ENCODE data around the gene ZNF750. TPM values are rescaled to one million over a fixed set of nuclear protein-coding genes. Genes with fewer than 3 reads are reported as not detected.

The ZNF750 gene
- polyA plus RNA-seq, 12 donors: 0.10 to 38.6 (median 0.24) TPM; not detected in 2

DNA sequence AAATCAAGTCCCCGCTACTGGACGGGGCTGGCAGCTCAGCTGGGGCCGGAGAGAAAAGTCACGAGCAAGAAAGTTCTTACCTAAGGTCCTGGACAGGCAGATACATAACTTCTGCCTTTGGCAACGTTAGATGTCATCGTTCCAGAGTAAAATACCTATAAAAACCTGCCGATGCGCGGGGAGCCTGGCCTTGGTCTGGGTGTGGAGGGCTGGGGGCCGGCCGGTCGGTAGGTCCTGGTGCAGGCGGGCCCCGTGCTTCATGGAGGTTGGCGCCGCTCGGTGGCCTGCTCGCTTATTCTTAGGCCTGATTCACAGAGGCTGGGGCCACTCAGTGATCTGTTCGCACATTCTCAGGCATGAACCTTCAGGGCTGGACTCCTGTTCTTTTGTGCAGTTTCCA, 33.7 kb upstream of the ZNF750 start:
- no peak for DNase-seq

DNA sequence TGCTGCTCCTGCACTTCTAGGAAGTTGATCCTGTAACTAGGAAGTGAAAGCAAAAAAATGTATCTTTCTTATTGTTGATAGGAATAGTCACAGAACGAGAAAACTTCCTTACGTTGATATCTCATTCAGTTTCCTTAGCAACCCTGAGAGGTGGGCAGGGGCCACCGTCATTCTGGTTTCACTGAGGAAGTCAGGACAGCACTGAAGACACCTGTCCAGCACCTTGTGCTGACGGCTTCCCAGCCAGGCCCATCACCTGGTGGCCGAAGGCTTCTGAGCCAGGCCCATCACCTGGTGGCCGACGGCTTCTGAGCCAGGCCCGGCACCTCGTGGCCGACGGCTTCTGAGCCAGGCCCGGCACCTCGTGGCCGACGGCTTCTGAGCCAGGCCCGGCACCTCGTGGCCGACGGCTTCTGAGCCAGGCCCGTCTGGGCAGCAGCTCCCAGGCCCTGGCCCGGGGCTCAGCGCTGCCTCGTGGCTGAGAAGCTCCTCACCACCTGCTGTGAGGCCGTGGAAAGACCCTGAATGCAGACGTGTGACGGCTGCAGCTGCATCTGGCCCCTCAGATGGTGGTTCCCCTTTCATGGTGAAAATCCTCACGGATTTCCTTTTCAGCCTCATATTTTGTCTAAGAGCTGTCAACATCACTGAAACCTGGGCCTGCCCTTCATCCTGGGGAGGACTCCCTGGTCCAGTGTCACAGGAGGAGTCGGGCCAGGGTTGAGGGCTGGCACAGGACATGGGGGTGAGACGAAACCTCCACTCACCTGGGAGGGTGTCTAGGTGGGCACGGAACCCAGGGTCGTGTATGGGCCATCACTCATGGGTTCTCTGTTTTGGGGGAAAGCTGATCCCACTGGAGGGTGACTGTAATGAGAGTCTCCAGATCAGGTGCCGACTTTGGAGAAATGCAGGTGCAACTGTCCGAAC, 33.0 kb upstream of the ZNF750 start:
- DNase-seq: no peak

DNA sequence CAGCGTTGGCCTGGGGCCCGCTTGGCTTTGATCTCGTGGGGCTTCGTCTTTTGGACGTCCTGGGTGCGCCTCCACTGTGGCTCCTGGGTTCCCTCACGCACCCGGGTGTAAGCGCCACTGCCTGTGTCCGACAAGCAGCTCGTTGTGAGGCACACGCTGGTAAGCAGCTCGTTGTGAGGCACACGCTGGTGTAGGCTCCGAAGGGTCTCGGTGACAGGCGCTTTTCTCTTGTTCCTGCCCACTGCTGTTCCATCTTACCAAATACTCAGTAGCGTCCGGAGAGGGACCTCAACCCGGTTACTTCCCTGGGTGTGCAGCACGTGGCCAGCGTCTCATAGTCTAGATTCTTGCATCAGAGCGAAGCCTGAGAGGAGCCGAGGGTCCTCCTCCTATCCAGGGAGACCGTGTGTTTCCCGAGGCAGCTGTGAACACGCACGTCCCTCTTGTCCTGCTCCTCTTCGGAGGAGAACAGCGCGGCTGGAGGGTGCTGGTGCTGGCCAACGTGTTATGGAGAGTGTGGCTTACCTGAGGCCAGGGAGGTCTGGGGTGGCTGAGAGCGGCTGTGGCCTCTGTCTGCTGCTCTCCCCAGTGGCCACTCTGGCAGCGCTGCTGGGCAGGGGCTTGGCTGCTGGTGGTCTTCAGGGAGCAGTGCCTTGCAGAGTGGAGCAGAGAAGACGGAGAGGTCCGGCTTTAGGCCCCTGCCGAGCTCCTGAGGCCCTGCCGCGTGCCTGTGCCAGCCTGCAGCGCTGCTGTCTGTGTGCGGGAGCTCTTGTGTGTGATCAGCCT, 32.1 kb upstream of the ZNF750 start:
- no peak for DNase-seq

DNA sequence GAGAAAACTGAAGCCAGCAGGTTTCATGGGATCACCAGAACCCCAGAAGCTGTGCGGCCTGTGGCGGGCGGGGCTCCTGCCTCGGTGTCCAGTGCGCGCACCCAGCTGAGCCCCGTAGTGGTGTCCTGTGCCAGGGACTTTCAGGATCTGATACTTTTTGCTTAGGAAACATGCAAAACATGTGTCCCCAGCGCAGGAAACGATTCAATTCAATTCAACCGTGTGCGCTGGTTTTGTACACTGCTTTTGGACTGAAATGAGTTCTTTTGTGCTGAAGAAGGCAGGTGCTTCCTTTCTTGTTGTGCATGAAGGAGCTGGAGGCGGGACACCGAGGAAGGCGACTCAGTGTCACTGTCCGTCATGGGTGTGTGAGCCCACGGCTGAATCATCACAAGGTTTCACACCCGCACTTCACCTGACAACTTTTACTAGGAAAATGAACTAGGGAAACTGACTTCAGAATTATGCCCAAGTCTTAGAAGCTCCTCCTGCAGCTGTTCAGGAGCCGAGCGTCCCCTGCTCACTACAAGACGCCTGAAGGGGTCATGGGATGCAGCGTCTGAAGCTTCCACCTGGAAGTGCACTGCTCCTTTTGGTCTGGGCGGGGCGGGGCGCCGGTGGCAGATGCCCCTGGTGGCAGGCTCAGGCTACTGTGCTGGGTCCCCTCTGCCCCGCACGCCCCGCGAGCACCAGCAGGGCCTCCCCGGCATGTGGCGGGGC, 31.4 kb upstream of the ZNF750 start:
- no peak for DNase-seq

DNA sequence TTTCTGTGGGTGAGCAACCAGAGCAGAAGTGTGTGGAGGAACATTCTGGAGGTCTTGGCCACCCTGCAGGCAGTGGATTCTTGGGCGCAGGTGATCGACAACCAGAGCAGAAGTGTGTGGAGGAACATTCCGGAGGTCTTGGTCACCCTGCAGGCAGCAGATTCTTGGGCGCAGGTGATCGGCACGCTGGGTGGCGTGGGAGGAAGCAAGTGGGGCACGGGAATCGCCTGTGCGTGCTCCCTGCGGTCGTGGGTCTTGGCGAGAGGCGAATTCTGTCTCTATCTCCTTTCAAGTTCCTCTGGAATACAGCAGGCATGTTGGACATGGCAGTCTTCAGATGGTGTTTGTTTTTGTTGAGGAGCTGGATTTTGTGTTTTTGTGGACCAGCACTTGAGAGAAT, 30.7 kb upstream of the ZNF750 start:
- no peak for DNase-seq

DNA sequence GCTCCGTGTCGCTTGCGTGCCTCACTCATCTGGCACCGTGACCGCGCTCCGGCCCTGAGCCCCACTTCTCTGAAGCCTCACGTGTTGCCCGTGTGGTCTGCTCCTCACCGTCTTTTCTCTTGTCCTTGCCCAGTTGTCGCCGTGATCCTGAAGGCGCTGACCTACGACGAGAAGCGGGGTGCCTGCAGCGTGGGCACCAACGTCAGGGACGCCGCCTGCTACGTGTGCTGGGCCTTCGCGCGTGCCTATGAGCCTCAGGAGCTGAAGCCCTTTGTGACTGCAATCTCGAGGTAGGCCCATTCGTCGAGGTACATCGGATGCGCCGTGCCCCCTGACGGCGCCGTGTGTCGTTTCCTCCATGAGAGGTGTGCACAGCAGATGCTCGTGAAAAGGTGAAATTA, 30.3 kb upstream of the ZNF750 start:
- no peak for DNase-seq

DNA sequence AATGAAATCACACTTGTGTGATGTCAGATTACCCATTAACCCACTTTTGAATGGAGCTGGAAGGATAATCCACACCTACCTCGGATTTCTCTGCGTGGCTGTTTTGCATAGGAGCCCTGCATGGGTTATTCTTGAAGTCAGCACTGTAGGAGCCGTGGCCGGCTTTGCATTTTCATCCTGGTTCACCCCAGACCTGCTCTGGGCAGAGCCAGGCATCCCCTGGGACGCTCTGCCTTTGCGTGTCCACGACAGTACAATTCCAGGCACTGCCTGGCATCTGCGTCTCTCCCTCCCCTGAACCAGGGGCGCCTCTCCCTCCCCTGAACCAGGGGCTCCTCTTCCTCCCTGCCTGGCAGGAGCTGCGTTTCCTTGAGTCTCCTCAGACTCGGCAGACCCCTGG, 29.7 kb upstream of the ZNF750 start:
- no peak for DNase-seq

DNA sequence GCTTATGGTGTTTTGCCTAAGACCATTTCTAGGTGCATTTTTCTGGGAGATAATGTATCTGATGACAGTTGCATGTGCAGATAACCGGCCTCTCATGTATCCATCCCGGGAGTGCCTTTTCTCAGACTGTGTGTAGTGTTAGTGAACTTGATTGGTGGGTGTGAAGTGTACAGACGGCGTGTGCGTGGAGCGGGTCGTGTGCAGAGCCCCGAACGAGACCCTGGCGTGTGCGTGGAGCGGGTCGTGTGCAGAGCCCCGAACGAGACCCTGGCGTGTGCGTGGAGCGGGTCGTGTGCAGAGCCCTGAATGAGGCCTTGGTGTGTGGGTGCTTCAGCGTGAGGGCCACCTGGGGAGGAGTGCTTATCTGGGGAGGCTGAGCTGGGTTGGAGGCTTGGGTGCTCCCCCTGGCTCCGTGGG, 28.9 kb upstream of the ZNF750 start:
- DNase-seq: no peak

DNA sequence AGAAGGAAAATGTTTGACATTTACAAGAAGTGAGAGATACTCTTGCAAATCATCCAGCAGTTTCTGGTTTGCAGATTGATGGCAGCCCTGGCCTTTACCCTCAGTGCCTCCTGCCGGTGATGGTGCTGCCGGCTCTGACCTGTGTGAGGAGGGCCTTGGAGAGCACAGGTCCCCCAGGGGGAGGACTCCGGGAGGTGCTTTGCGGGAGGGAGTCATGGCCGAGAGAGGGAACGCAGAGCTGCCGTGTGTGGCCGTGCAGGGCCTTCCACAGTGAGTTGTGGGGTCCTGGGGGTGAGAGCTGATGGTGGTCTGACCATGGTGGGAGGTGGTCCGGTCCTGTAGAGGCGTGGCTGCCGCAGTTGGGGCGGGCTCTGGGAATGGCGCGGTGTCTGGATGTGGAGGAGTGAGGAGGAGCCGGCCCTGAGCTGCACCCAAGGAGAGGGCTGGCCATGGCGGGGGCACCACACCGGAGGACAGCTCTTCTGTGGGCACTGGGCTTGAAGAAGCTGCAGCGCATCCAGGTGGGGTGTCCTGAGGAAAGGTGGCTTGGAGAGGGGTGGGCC, 28.0 kb upstream of the ZNF750 start:
- DNase-seq: no peak

DNA sequence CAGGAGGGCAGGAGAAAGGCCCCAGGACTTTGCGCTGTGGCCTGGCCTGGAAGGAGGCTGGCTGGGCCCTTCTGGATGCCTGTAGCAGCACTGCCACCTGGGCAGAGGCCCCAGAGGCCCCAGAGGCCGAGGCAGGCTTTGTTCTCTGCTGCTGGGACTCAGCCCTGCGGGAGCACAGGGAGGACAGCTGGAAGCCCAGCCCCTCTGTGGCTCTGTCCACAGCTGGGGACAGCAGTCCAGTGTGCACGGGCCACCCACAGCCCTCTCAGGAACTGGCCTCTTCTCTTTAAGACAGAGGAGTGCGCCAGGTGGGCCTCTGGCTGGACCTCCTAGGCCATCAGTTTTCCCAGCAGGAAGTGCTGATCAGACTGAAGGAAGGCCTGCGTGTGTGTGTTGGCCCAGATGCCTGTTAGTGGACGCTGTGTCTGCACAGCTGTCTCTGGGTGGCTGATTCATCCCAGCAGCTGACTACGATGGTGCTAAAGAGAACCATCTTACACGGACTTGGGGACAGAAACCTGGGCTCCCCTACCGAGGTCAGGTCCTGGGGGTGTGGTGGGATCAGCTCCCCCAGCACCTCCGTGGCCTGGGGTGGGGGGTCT, 26.9 kb upstream of the ZNF750 start:
- peak; percentile 75 for DNase-seq

DNA sequence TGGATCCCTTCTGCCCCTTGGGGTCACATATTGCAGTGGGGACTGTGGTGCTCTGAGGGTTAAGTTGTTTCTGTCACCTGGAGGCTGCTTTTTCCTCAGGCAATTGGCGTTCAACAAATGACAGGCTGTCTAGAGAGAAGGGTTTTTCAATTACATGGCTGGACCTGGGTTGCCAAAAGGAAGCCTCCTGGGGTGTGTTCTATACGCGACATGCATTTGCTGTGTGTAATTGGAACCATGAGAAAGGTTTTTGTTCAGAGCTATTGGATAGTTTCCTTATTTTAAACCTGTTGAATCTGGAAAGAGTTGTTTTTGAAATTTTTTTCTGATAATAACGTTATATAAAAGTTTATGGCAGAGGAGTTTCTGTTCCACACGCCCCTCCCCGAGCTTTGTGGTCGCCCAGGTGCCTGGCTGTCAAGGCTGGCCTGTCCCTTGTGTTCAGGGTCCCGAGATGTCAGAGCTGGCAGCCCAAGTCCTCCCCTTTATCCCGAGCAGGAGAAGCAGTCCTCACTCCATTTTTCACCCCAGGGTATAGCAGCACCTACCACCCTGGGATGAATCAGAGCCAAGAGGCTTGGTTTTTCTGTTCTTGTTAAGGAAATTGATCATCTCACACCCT, 26.1 kb upstream of the ZNF750 start:
- DNase-seq: no peak

DNA sequence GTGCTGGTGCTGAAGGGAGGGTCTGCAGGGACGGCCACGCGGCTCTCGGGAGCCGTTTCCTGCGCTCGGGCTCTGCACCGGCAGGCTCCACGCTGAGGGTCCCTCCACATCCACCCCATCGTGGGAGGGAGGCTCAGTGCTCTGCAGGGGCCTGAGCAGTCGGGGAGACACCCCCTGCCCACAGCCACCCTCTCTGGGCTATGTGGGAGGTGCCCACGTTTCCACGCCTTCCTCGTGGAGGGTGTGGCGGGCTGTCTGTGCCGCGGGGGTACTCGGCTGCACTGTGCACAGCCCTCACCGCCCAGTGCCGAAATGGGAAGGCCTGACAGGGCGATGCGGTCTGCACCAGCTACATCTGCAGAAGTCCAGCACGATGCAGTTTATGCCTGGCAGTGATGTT, 25.5 kb upstream of the ZNF750 start:
- no peak for DNase-seq

DNA sequence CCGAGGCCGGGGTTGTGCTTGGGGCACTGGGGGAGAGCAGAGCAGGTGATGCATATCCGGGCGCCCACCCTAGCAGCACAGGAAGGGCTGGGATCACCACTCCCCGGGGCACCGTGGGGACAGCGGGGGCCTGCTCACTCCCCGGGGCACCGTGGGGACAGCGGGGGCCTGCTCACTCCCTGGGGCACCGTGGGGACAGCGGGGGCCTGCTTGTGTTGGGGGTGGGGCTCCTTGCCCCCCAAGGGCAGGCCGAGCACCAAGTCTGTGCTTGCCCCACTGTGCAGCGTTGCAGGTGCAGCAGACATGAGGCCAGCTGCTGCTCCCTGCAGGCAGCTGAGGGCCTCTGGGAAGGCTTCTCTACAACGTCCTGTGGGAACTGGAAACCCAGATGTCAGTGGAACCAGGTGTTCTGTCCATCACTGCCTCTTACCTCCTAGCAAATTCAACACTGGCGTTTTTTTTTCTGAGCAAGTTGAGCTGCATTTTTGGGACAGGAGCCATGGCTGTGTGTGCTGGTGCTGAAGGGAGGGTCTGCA, 25.0 kb upstream of the ZNF750 start:
- no peak for DNase-seq

DNA sequence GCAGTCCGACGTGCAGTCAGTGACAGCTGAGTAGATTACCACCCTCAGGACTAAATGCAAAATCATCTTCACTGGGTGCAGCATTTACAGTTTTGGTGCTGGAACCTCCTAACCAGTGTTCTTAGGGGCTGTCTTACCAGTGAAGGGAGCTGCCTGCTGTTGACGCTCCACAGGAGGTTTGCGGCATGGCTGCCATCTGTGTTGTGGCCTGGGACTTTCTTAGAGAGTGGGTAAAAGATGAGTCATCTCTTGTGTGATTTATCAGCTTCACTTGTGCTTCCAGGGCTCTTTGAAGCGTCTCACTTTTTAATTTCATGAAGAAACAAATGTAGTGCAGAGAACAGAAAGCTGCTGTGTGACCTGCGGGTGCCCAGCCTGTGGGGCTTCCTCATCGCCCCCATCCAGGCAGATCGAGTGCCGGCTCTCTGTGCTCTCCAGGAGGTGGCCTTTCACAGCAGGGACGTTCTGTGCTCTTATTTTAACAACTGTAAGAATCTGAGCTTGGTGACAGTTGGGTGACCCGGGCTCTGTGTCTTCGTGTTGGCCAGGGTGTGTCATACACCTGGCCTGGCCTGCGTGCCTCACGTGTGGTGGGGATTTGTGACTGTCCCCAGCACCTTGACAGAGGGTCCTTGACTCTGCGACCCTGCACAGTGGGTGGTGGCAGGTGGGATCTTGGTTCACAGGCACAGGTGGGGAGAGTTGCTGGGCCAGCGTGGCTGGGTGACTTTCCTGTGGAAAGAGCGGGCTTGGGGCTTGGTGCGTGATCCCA, 24.3 kb upstream of the ZNF750 start:
- DNase-seq: no peak

DNA sequence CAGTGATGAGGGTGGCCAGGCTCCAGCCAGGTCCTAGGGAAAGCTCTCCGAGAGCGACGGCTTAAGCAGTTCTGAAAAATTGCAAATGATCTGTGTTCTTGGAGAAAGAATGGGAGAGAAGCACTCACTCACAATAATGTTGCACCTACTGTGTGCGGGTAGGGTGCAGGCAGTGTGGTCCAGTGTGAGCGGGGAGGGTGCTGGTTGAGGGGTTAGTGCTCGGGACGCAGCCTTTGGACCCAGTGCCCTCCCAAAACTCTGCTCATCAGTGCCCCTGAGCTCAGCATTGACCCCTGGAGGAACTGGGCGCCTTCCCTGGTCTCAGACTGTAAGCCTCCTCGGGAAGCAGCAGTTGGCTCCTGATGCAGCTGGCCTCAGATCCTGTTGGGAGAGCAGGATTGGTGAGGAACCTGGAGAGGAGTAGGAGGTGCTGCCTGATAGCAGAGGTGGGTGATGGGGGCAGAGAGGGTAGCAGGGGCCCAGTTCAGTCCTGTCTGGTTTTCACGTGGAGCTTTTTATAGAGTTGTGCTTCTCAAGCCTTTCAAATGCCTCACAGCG, 23.6 kb upstream of the ZNF750 start:
- DNase-seq: no peak

DNA sequence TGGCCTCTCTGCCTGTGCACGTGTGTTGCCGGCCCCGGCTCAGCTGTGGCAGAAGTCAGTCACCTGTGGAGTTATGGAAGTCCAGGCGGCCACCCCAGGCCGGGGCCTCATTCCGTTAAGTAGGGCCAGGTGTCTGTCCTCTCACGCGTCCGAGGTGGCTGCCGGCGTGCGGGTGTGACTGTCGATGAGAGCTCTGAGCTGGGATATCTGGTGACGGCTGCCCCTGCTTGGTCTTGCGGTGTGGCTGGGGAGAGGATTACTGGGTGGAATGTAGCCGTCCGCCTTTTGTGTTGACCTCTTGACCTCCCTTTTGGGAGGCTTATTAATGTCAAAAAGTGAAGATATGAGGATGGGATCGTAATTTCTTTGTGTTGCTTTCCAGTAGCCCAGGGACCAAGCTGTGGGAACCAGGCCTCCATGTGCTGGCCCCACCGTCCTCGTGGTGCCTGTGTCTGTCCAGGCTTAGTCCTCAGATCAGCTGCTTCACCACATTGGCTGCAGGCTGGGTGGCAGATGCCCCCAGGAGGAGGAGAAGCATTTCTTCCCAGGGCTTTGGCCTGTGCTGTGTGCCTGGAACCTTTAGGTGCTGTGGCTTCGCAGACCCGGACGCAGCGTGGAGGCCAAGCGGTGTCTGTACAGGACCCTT, 23.0 kb upstream of the ZNF750 start:
- DNase-seq: no peak

DNA sequence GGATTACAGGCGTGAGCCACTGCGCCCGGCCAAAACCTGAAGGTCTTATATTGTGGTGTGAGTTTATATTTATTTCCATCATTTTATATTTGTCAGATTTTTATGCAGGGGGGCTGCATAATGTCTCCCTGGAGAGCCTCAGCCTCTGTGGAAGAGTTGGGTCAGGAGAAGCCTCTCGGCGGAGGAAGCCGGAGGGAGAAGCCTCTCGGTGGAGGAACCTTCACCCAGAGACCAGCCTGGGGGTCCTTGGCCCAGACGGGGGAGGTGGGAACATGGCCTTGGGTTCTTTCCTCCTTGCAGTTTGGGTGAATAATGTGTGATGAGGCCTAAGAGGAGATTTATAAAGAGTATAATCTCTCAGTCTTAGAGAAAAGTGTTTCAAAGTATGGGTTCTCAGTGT, 22.4 kb upstream of the ZNF750 start:
- DNase-seq: no peak

DNA sequence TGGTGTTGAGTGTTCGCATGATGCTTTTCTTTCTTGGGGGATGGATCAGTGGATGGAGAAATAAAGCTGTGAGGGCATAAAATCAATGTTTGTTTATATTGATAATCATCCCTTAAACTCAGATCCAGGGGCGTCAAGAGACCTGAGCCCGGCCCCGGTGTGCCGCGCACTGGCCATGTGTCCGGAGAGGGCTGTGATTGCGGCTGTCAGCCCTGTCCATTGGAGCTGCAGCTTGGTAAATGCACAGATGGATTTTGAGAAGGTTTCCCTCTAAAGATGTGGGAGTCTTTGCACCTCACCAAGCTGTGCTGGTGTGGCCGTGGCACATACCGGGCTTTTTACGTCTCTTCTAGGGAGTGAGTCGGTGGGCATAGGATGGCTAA, 21.6 kb upstream of the ZNF750 start:
- no peak for DNase-seq
